Measurements from ENCODE around the gene CENPVL2.
A peak's percentile ranks its signal among the peaks of the same experiment; 100 is the strongest.
"Not testable (repeated sequence)": the region's sequence is repeated elsewhere in the genome, so short reads cannot be mapped to it uniquely, and the experiment has no call there.

CENPVL2 gene

GRCh38 chrX:51682720-51683062 lies at the start of gene CENPVL2:
CENPVL2 (minus strand) TSS chrX:51682831; CDS start chrX:51682831, 0 bp downstream.
- not testable (repeated sequence) for DNase-seq

- no peak for DNase-seq
Measured at GRCh38 chrX:51728202-51728601, 45.6 kb upstream of the CENPVL2 start.

DNA sequence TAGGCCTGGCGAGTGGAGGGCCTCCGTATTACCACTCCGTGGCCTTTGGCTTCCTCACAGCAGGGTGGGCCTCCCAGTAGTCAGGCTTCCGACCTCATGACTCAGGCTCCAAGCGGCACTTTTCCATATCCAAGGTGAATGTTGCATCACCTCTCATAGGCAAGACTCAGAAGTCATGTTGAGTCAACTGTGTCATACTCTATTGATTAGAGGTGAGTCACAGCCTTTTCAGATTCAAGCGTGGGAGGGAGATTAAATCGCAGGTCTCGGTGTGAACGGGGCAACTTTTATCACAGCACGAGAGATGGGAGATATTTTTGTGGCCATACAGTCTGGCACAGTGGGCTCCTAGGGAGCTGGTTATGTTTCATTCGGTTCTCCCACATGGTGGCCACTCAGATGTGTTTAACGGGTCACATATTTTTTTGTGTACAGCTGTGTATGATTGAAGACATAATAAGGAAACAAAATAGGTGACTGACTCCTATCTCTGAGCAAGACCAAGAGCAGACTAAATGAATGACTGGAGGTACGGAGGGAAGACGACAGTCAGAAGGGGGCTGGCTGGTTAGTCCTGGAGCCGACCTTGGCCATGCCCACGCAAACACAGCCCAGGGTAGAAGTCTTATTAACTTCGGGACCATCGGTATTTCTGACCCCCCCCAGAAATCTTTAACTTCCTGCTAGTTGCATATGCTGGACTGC lies 30.5 kb upstream of the CENPVL2 start:
- not testable (repeated sequence) for DNase-seq

- DNase-seq = not testable (repeated sequence)
Measured at GRCh38 chrX:51710277-51711164, 27.9 kb upstream of the CENPVL2 start, which contains the start of gene CENPVL1. CENPVL1 (plus strand) TSS chrX:51710512; CDS start chrX:51710512, 0 bp downstream.

DNA sequence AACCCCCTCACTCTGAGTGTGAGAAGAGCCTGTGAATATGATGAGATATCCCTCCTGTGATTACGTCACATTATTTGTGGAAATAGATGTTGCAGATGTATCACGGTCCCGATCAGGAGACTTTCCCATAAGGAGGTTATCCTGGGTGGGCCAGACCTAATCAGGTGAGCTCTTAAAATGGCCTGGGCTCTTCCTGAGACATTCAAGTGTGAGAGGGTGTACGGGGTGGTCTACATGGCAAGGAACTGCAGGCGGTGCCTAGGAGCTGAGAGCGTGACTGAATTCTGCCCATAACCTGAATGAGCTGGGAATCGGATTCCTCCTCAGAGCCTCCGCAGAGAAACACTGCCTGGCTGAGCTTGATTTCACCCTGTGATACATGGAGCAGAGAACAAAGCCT lies 14.8 kb upstream of the CENPVL2 start:
- DNase-seq = no peak

DNA sequence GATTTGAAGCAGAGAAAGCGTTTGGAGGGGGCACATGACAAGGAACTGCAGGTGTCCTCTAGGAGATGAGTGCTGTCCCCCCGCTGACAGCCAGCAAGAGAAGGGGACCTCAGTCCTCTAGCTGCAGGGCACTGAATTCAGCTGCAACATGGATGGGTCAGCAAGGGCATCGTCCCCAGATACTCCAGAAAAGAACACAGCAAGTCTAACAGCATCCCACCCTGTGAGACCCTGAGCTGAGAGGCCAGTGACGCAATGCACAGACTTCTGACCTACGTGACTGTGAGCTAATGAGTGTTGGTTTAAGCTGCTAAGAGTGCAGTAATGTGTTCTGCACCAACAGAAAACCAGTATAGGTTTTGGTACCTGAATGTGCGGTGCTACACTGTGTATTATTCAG lies 11.6 kb upstream of the CENPVL2 start:
- no peak for DNase-seq

- not testable (repeated sequence) for DNase-seq
Measured at GRCh38 chrX:51681808-51682719, 567 bp downstream of the CENPVL2 start.

DNA sequence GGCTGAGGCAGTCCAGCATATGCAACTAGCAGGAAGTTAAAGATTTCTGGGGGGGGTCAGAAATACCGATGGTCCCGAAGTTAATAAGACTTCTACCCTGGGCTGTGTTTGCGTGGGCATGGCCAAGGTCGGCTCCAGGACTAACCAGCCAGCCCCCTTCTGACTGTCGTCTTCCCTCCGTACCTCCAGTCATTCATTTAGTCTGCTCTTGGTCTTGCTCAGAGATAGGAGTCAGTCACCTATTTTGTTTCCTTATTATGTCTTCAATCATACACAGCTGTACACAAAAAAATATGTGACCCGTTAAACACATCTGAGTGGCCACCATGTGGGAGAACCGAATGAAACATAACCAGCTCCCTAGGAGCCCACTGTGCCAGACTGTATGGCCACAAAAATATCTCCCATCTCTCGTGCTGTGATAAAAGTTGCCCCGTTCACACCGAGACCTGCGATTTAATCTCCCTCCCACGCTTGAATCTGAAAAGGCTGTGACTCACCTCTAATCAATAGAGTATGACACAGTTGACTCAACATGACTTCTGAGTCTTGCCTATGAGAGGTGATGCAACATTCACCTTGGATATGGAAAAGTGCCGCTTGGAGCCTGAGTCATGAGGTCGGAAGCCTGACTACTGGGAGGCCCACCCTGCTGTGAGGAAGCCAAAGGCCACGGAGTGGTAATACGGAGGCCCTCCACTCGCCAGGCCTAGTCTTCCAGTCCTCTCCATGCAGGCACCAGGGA lies 2.8 kb downstream of the CENPVL2 start:
- DNase-seq = not testable (repeated sequence)

DNA sequence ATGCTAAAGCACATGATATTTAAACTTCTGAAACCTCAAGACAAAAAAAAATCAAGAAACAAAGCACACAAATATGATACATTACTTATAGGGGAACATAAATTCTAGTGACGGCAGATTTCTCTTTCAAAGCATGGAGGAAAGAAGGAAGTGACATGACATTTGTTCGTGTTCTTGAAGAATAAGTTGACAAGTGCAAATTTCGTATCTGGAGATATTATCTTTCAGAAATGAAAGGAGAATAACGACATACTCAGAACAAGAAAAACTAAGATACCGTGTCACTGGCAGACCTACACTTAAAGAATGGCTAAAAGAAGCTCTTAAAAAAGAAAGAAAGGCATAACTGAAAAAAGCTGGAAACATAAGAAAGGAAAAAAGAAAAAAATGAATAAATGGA lies 16.6 kb downstream of the CENPVL2 start:
- peak; percentile 16 for DNase-seq

DNA sequence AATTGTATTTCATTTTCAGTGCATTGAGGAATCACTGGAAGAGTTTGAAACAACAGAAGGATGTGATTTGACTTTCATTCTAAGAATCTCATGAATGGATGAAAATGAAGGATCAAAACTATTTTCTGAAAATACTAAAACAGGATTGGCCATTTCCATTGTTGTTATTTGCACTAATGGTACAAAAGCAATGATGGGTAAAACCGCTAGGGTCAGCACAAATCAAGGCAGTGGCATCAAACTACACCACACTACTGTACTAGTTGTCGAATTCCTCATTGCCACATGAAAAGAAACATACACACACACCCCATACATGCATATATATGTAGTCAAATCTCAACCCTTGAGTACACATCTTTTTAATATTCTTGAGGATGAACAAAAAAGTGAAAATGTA lies 39.3 kb downstream of the CENPVL2 start:
- DNase-seq = no peak

DNA sequence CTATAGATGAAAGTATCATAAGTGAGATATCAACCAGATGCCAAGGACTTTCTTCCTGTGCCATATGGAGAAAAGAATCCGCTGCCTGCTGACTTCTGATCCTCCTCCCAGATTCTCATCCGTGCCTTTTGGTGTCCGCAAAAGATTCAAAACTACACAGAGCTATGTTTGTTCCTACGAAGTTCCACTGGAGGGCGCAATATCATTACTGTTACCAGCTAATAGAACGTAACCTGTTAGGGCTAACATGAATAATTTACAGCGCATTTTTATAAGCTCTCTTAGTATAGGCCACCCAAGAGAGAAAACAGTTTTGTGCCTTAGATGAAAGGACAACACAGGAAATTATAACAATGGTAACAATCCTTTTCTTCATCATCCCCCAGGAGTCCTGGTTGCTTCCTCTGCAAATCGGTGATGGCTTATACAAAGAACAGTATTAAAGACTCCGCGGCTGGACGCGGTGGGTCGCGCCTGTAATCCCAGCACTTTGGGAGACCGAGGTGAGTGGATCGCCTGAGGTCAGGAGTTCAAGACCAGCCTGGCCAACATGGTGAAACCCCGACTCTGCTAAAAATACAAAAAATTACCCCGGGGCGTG lies 41.1 kb downstream of the CENPVL2 start:
- DNase-seq = peak; percentile 33

GRCh38 chrX:51636511-51636910 lies 46.1 kb downstream of the CENPVL2 start:
- not testable (repeated sequence) for DNase-seq

Measured in activated CD4-positive, alpha-beta T cell treated with anti-CD3 and anti-CD28 coated beads, Interleukin-10, Interleukin-2, amounts not matched to agents 100 ng/mL and 50 ng/mL, durations not matched to agents 16 hours and 8 hours (primary cell).